Ishikawa (cell line): ENCODE data around the gene TBX1.
A peak's percentile ranks its signal among the peaks of the same experiment; 100 is the strongest.

ENCODE experiments used
- EGR1 ChIP-seq: IDR thresholded peaks from 2 replicates; pipeline ENCODE4 v1.6.1; 2012
- EP300 ChIP-seq: IDR thresholded peaks from 2 replicates; pipeline ENCODE4 v1.6.1; 2012; ENCODE audit warnings: borderline replicate concordance
- FOXM1 ChIP-seq: IDR thresholded peaks from 2 replicates; pipeline ENCODE4 v1.6.1; 2012; ENCODE audit warnings: low read depth, borderline replicate concordance
- NFIC ChIP-seq: IDR thresholded peaks from 2 replicates; pipeline ENCODE4 v1.6.1; 2012
- RAD21 ChIP-seq: IDR thresholded peaks from 2 replicates; pipeline ENCODE4 v1.6.1; 2012; ENCODE audit warnings: low read depth
- TAF1 ChIP-seq: IDR thresholded peaks from 2 replicates; pipeline ENCODE4 v1.6.1; 2012; ENCODE audit warnings: low read depth, mild to moderate bottlenecking
- TCF12 ChIP-seq: IDR thresholded peaks from 2 replicates; pipeline ENCODE4 v1.6.1; 2012; ENCODE audit warnings: low read depth
- TEAD4 ChIP-seq: IDR thresholded peaks from 2 replicates; pipeline ENCODE4 v1.6.1; 2012
- YY1 ChIP-seq: IDR thresholded peaks from 2 replicates; pipeline ENCODE4 v1.6.1; 2012; ENCODE audit warnings: low read depth
- ZBTB7A ChIP-seq: IDR thresholded peaks from 2 replicates; pipeline ENCODE4 v1.6.1; 2012; ENCODE audit warnings: low read depth
- TF ChIP-seq, protein P1 (sequence below): IDR thresholded peaks from 2 replicates; pipeline ENCODE4 v1.6.1; 2012; ENCODE audit warnings: low read depth, mild to moderate bottlenecking
- TF ChIP-seq, protein P2 (sequence below): IDR thresholded peaks from 2 replicates; pipeline ENCODE4 v1.6.1; 2012
- TF ChIP-seq, protein P3 (sequence below): IDR thresholded peaks from 2 replicates; pipeline ENCODE4 v1.6.1; 2012

TBX1 gene

DNA sequence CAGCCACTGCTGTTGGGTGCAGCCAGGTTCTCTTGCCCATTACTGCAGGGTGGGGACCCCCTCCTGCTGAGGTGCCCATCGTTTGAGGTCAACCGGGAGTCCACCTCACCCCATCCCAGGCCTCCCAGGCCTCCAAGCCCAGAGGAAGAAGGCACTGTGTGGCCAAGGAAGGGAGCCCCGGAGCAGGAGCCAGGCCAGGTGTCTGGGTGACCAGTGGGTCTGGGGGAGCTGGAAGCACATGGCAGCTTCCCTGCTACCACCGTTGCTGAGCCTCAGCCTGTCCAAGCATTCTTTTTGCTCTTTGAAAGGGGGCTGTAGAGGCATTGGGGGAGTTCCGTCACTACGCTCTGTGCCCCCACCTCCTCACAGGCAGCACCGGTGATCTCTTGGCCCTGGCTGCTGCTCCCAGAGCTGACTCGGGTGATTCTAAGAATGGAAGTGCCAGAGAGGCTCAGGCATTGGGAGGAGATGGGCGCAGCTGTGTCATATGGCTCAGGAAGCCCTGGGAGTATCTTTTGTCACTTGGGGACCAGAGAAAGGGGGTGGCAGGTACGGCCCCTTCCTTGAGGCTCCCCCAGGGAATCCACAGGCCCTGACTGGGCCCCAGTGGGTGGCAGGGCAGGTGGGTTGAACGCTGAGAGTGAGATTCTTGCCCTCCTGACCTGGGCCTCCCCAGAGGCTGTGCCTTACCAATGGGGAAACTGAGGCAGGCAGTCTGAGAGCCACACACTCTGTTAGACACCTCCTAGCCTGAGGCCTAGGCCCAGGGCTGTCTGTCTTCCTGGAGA is 44.3 kb upstream of the TBX1 start:
- TF ChIP-seq TCF12 (no peak), NFIC (no peak), YY1 (no peak)
- TF ChIP-seq, protein P1, sequence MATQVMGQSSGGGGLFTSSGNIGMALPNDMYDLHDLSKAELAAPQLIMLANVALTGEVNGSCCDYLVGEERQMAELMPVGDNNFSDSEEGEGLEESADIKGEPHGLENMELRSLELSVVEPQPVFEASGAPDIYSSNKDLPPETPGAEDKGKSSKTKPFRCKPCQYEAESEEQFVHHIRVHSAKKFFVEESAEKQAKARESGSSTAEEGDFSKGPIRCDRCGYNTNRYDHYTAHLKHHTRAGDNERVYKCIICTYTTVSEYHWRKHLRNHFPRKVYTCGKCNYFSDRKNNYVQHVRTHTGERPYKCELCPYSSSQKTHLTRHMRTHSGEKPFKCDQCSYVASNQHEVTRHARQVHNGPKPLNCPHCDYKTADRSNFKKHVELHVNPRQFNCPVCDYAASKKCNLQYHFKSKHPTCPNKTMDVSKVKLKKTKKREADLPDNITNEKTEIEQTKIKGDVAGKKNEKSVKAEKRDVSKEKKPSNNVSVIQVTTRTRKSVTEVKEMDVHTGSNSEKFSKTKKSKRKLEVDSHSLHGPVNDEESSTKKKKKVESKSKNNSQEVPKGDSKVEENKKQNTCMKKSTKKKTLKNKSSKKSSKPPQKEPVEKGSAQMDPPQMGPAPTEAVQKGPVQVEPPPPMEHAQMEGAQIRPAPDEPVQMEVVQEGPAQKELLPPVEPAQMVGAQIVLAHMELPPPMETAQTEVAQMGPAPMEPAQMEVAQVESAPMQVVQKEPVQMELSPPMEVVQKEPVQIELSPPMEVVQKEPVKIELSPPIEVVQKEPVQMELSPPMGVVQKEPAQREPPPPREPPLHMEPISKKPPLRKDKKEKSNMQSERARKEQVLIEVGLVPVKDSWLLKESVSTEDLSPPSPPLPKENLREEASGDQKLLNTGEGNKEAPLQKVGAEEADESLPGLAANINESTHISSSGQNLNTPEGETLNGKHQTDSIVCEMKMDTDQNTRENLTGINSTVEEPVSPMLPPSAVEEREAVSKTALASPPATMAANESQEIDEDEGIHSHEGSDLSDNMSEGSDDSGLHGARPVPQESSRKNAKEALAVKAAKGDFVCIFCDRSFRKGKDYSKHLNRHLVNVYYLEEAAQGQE: no peak

DNA sequence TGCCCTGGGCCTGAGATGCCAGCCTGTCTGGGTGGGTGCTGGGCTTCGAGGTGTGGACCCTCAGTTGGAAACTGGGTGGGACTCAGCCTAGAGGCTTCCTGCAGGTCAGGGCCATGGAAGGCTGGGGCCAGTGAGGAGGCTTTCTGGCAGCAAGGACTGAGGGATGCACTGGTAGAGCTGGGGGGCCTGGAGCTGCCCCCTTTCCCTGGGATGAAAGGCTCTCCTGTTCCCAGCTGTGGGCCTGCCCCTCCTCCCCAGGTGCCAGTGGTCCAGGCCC is 43.8 kb upstream of the TBX1 start:
- TF ChIP-seq EP300 (no peak), TEAD4 (no peak), FOXM1 (no peak), YY1 (no peak), NFIC (no peak), EGR1 (no peak), TCF12 (no peak), TAF1 (no peak)
- TF ChIP-seq, protein P2, sequence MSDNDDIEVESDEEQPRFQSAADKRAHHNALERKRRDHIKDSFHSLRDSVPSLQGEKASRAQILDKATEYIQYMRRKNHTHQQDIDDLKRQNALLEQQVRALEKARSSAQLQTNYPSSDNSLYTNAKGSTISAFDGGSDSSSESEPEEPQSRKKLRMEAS: no peak
- TF ChIP-seq, protein P3, sequence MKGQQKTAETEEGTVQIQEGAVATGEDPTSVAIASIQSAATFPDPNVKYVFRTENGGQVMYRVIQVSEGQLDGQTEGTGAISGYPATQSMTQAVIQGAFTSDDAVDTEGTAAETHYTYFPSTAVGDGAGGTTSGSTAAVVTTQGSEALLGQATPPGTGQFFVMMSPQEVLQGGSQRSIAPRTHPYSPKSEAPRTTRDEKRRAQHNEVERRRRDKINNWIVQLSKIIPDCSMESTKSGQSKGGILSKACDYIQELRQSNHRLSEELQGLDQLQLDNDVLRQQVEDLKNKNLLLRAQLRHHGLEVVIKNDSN: no peak
- TF ChIP-seq, protein P1: no peak

DNA sequence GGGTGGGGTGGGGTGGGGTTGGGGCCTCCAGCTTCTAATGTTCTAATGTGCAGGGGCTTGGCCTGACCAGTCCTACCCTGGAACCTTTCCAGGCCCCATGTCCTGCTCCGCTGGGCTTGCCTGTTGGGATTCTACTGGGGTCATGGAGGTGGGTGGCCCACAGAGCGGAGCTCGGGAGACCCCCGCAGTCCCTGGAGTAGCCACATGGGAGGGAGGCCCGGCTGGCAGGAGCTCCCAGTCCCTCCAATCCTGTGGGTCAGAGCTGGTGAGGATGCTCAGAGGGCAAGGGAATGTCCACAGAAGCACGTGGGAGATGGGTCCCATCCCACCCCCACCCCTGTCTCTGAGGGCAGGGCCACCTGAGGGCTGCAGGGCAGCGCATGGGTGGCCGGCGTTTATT is 43.4 kb upstream of the TBX1 start:
- TF ChIP-seq TEAD4: no peak
- TF ChIP-seq EP300: no peak
- no peak for TF ChIP-seq YY1
- TF ChIP-seq FOXM1: no peak
- TF ChIP-seq ZBTB7A: no peak
- TF ChIP-seq, protein P2: no peak
- TF ChIP-seq NFIC: no peak

DNA sequence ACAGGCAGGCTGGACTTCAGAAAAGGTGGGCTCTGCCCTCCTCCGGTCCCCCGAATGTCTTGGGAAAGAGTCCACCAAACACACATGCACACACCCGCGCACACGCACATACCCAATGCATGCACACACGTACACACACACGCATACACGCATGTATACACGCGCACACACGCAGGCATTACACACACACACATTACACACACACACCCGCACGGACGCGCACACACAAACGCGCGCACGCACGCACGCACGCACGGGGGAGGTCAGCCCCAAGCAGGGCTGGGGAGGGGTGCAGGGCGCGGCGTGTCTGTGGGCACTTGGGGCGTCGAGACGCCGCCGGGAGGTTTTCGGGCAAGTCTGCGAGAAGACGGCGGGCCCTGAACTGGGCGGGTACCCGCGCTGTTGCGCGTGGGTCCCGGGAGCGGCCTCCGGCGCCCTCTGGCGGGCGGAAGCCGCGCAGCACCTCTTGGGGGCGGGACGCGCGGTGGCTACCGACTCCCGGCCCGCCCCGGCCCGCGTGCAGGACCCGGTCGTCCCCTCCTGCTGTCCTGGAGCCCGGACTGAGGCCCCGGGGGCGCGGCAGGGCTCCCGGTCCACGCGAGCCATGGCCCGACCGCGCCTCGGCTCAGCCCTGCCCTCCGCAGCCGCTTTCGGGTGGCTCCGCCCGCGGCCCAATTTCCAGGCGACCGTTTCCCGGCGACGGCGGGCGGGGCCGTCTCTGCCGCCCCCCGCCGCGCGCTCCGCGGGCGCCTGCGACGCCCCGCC is 42.7 kb upstream of the TBX1 start:
- TF ChIP-seq ZBTB7A (0 out of 2 replicates have a peak, but pooled peaks have one; percentile 23), FOXM1 (no peak), RAD21 (peak; percentile 71), EP300 (no peak), YY1 (no peak)
- TF ChIP-seq, protein P2: peak; percentile 74

DNA sequence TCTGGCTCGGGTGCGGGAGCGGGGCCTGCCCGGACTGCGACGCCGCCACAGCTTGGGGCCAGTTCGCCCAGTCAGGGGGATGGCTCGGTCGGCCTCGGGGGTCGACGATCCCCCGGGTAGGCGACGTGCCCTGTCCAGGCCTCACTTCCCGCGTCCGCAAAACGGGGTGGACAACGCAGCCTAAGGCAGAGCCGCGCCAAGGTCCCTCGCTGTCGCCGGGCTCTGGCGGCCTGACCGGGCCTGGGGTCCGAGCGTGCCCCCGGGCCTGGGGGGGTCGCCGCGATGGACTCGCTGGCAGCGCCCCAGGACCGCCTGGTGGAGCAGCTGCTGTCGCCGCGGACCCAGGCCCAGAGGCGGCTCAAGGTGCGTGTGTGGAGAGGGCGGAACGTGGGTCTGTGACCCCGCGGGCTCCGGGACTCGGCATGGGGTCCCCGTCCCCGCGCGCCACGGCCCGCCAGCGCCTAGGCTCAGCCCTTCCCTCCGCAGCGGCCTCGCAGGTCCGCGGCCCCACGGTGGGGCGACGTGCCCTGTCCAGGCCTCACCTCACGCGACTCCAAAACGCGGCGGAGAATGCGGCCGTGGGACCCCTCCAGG is 42.0 kb upstream of the TBX1 start:
- peak; percentile 80; the same call in 1 of the 2 replicates for TF ChIP-seq ZBTB7A
- TF ChIP-seq, protein P1: no peak
